A549 (cell line): ENCODE data around the gene PCDHGA7. TPM values are rescaled to one million over a fixed set of nuclear protein-coding genes. Genes with fewer than 3 reads are reported as not detected.
"Not testable (repeated sequence)": the region's sequence is repeated elsewhere in the genome, so short reads cannot be mapped to it uniquely, and the experiment has no call there.

Experiments
- ATAC-seq, 2 experiments: fragments of 200-7000 bp in 1 of 2; fragments of >200 bp in 1 of 2; cut with Nextera tagmentation in 1 of 2; cut with Tn5 transposase in 1 of 2; 3 replicates each; pipeline versions ENCODE4 v1.8.0 to v1.9.1; 2018 to 2020; ENCODE audit warnings: mild to moderate bottlenecking in 1 of 2, moderate library complexity in 1 of 2
- CTCF ChIA-PET: fragments of 300-600 bp; sonication (Branson Sonifier 250); formaldehyde crosslinking; extraction: SDS; loops from one replicate; lab custom pipeline; 2021; ENCODE audit warnings: antibody characterized with exemption, inconsistent platforms; lab: Yijun Ruan, JAX
- POLR2A ChIA-PET: fragments of 350-600 bp; formaldehyde crosslinking; extraction: SDS; loops from one replicate; lab custom pipeline; 2021; ENCODE audit warnings: antibody characterized with exemption, inconsistent platforms; lab: Yijun Ruan, JAX
- DNase-seq, 2 experiments: peaks; one replicate each; pipeline versions ENCODE4 v3.0.0 to v3.0.0-alpha.2; 2011 to 2016; ENCODE audit warnings: low read depth in 1 of 2, low spot score in 1 of 2
- FAIRE-seq: peaks from 2 replicates; lab custom pipeline; 2011; peaks lifted over from hg19 to GRCh38; lab: Jason Lieb, UNC
- H3K27ac ChIP-seq, 2 experiments: fragments of >200 bp; sonication (Bioruptor Twin); formaldehyde crosslinking; 3 replicates each; pipeline ENCODE4 v1.5.1; 2016 to 2017
- H3K4me1 ChIP-seq: fragments of >200 bp; sonication (Bioruptor Twin); formaldehyde crosslinking; 3 replicates; pipeline ENCODE4 v1.6.1; 2016
- H3K4me2 ChIP-seq: fragments of >200 bp; sonication (Bioruptor Twin); formaldehyde crosslinking; 3 replicates; pipeline ENCODE4 v1.6.1; 2016
- H3K4me3 ChIP-seq: fragments of >200 bp; sonication (Bioruptor Twin); formaldehyde crosslinking; 3 replicates; pipeline ENCODE4 v1.5.1; 2016
- H3K9me3 ChIP-seq: fragments of >200 bp; sonication (Bioruptor Twin); formaldehyde crosslinking; 3 replicates; pipeline ENCODE4 v1.6.1; 2016
- BHLHE40 ChIP-seq: IDR thresholded peaks from 2 replicates; pipeline ENCODE4 v1.6.1; 2012; ENCODE audit warnings: low read depth, low read length, inconsistent platforms
- CBX2 ChIP-seq: fragments of 200-600 bp; sonication (generic); IDR thresholded peaks from 2 replicates; pipeline ENCODE4 v1.6.1; 2016; ENCODE audit warnings: low read depth, mild to moderate bottlenecking, borderline replicate concordance
- CBX8 ChIP-seq: fragments of 200-600 bp; sonication (generic); IDR thresholded peaks from 2 replicates; pipeline ENCODE4 v1.6.1; 2016
- CEBPB ChIP-seq, 2 experiments: fragments of >200 bp in 1 of 2; sonication (Bioruptor Twin) in 1 of 2; formaldehyde crosslinking in 1 of 2; IDR thresholded peaks; 2 replicates each; pipeline ENCODE4 v1.6.1; 2012 to 2016
- FOSB ChIP-seq: fragments of 250-450 bp; sonication (Bioruptor Pico); IDR thresholded peaks from 2 replicates; pipeline ENCODE4 v1.5.0; 2020; ENCODE audit warnings: mild to moderate bottlenecking, moderate library complexity
- GATA3 ChIP-seq: IDR thresholded peaks from 2 replicates; pipeline ENCODE4 v1.6.1; 2012; ENCODE audit warnings: borderline replicate concordance
- HEYL ChIP-seq: fragments of 250-450 bp; sonication (Bioruptor Pico); IDR thresholded peaks from 2 replicates; pipeline ENCODE4 v1.8.0; 2021; ENCODE audit warnings: mild to moderate bottlenecking, moderate library complexity
- HMGXB4 ChIP-seq: fragments of 250-450 bp; sonication (Bioruptor Pico); IDR thresholded peaks from 2 replicates; pipeline ENCODE4 v1.5.0; 2021; ENCODE audit warnings: mild to moderate bottlenecking, moderate library complexity, borderline replicate concordance
- JUNB ChIP-seq: fragments of >200 bp; sonication (Bioruptor Twin); formaldehyde crosslinking; IDR thresholded peaks from 2 replicates; pipeline ENCODE4 v1.6.1; 2016
- KDM5A ChIP-seq: fragments of 200-600 bp; sonication (generic); IDR thresholded peaks from 2 replicates; pipeline ENCODE4 v1.6.1; 2016; ENCODE audit warnings: antibody characterized with exemption, mild to moderate bottlenecking
- MAFK ChIP-seq: fragments of 450-650 bp; IDR thresholded peaks from 2 replicates; pipeline ENCODE4 v1.6.1; 2014; ENCODE audit not compliant: partially characterized antibody
- MAX ChIP-seq: IDR thresholded peaks from 2 replicates; pipeline ENCODE4 v1.6.1; 2012
- MAZ ChIP-seq: fragments of 150-350 bp; IDR thresholded peaks from 2 replicates; pipeline ENCODE4 v1.6.1; 2014; ENCODE audit warnings: antibody characterized with exemption, low read depth, low read length, borderline replicate concordance
- NFE2L2 ChIP-seq: fragments of 150-350 bp; conservative IDR thresholded peaks from 2 replicates; pipeline ENCODE4 v1.6.1; 2014; ENCODE audit warnings: low read length
- NR3C1 ChIP-seq: fragments of >200 bp; sonication (Bioruptor Twin); formaldehyde crosslinking; IDR thresholded peaks from 3 replicates; pipeline ENCODE4 v1.6.1; 2017
- POLR2A ChIP-seq: IDR thresholded peaks from 2 replicates; pipeline ENCODE4 v1.6.1; 2012; ENCODE audit warnings: mild to moderate bottlenecking, low read length
- RAD21 ChIP-seq, 2 experiments: fragments of >200 bp in 1 of 2; sonication (Bioruptor Twin) in 1 of 2; formaldehyde crosslinking in 1 of 2; IDR thresholded peaks in 1 of 2; conservative IDR thresholded peaks in 1 of 2; 2 replicates in 1 of 2; 3 replicates in 1 of 2; pipeline ENCODE4 v1.6.1; 2012 to 2018; ENCODE audit warnings: inconsistent platforms in 1 of 2
- RARB ChIP-seq: fragments of 250-450 bp; sonication (Bioruptor Pico); IDR thresholded peaks from 2 replicates; pipeline ENCODE4 v1.8.0; 2021; ENCODE audit warnings: mild to moderate bottlenecking, moderate library complexity
- RCOR1 ChIP-seq: fragments of 150-350 bp; IDR thresholded peaks from 2 replicates; pipeline ENCODE4 v1.6.1; 2014; ENCODE audit warnings: antibody characterized with exemption, low read length, low read depth
- RNF2 ChIP-seq: fragments of 200-600 bp; sonication (generic); IDR thresholded peaks from 2 replicates; pipeline ENCODE4 v1.6.1; 2016; ENCODE audit warnings: low read depth, mild to moderate bottlenecking, antibody characterized with exemption, moderate library complexity, borderline replicate concordance
- ZNF302 ChIP-seq: fragments of 250-450 bp; sonication (Bioruptor Pico); IDR thresholded peaks from 2 replicates; pipeline ENCODE4 v1.9.0; 2021; ENCODE audit warnings: inconsistent platforms, mild to moderate bottlenecking, moderate library complexity
- WGBS: methylation state at CpG from one replicate; pipeline ENCODE4 v1.1.6; 2017; ENCODE audit errors: missing lambda C conversion rate; 5-methylcytosine and 5-hydroxymethylcytosine counted together
- polyA plus RNA-seq, 4 experiments: library from polyadenylated mRNA; depleted of rRNA in 3 of 4; stranded (reverse); fragments of >200 nt; fragmentation: RNase III in 1 of 4; extraction: RNeasy Plus Mini Kit Qiagen cat#74134 plus additional on column Dnase treatment in 1 of 4; gene quantifications; 2 replicates in 3 of 4; 3 replicates in 1 of 4; pipeline ENCODE4 v1.2.3, GENCODE V29; 2011 to 2017
- TF ChIP-seq, protein P1 (sequence below): fragments of 250-450 bp; sonication (Bioruptor Pico); IDR thresholded peaks from 2 replicates; pipeline ENCODE4 v1.5.0; 2020; ENCODE audit warnings: low read depth, mild to moderate bottlenecking, moderate library complexity

The PCDHGA7 gene
- polyA plus RNA-seq, 2 of the 4 experiments (the other 2 are of a cell fraction) = 0.76 to 1.1 TPM

GRCh38 chr5:141412854-141413539 is 30.5 kb downstream of the PCDHGA7 start, which contains the start of gene PCDHGA10:
Gene PCDHGA10, plus strand, starts transcription at chr5:141412987. Its CDS starts 189 bp downstream, at chr5:141413176.
- ChIA-PET POLR2A (no interaction called here), CTCF (interaction anchor here (1.0 to 2.0 kb wide), 5 partner anchors 15 to 145 kb away, joined by 3 to 5 read pairs (median 4); partner anchors contain the start of genes PCDHGB1 and PCDHGB5)
- DNase-seq (no peak), ATAC-seq (no peak), FAIRE-seq (no peak)
- TF ChIP-seq HMGXB4 (CRISPR knock-in tag) = no peak
- peak in 1 of 2 experiments; percentile 13; a peak in 1 of 5 replicates for TF ChIP-seq RAD21 (conservative IDR thresholded peaks at IDR 0.05 in 1 of 2, IDR thresholded peaks at IDR 0.05 in 1 of 2)
- 71% methylated on average over 31 of the region's 31 CpGs for WGBS
- Histone ChIP-seq H3K4me3 (no peak within 1 kb of the TSS), H3K27ac (no peak within 1 kb of the TSS), H3K9me3 (peaks cover 28% of the 10 kb centered on the region), H3K4me1 (no peaks in the 10 kb centered on the region), H3K4me2 (no peak within 1 kb of the TSS)

DNA sequence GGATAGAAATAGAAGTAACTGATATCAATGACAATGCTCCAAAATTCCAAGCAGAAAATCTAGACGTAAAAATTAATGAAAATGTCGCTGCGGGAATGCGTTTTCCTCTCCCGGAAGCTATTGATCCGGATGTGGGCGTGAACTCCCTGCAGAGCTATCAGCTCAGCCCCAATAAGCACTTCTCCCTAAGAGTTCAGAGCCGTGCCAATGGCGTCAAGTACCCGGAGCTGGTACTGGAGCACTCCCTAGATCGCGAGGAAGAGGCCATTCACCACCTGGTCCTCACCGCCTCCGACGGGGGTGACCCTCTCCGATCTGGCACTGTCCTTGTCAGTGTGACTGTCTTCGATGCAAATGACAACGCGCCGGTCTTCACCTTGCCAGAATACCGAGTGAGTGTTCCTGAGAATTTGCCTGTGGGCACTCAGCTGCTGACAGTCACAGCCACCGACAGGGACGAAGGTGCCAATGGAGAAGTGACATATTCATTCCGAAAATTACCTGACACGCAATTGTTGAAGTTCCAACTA is 31.1 kb downstream of the PCDHGA7 start:
- 73% methylated on average over 25 of the region's 25 CpGs for WGBS
- no peak for FAIRE-seq
- Histone ChIP-seq H3K9me3 (peaks cover 33% of the 10 kb centered on the region), H3K4me1 (no peaks in the 10 kb centered on the region), H3K4me2 (no peak overlapping the region), H3K4me3 (no peak overlapping the region), H3K27ac (no peak overlapping the region)
- ChIA-PET POLR2A (no interaction called here), CTCF (interaction anchor here (0.8 to 2.0 kb wide), 6 partner anchors 16 to 592 kb away, joined by 3 to 5 read pairs (median 4); partner anchors contain the start of genes PCDHA5, PCDHGB1 and PCDHGB5)
- ATAC-seq = no peak
- no peak for DNase-seq
- TF ChIP-seq NR3C1 (no peak), JUNB (no peak), FOSB (CRISPR knock-in tag) (no peak), CBX8 (no peak), NFE2L2 (no peak), RARB (no peak), CBX2 (no peak), BHLHE40 (no peak), MAX (no peak), RCOR1 (no peak), POLR2A (no peak), MAFK (no peak), KDM5A (no peak), ZNF302 (CRISPR knock-in tag) (no peak), MAZ (no peak), GATA3 (no peak), CEBPB (IDR thresholded peaks at IDR 0.05) (no peak), RNF2 (no peak), HEYL (CRISPR knock-in tag) (no peak)
- TF ChIP-seq, protein P1, sequence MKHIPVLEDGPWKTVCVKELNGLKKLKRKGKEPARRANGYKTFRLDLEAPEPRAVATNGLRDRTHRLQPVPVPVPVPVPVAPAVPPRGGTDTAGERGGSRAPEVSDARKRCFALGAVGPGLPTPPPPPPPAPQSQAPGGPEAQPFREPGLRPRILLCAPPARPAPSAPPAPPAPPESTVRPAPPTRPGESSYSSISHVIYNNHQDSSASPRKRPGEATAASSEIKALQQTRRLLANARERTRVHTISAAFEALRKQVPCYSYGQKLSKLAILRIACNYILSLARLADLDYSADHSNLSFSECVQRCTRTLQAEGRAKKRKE (CRISPR knock-in tag) = no peak

DNA sequence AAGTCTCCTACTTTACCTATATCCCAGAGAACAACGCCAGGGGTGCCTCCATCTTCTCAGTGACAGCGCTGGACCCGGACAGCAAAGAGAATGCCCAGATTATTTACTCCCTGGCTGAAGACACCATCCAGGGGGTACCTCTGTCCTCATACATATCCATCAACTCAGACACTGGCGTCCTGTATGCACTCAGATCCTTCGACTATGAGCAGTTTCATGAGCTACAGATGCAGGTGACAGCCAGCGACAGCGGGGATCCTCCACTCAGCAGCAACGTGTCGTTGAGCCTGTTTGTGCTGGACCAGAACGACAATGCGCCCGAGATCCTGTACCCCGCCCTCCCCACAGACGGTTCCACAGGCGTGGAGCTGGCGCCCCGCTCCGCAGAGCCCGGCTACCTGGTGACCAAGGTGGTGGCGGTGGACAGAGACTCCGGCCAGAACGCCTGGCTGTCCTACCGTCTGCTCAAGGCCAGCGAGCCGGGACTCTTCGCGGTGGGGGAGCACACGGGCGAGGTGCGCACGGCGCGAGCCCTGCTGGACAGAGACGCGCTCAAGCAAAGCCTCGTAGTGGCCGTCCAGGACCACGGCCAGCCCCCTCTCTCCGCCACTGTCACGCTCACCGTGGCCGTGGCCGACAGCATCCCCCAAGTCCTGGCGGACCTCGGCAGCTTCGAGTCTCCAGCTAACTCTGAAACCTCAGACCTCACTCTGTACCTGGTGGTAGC is 32.2 kb downstream of the PCDHGA7 start:
- CTCF ChIA-PET = interaction anchor here (0.8 kb wide), 2 partner anchors 108 to 593 kb away, joined by 3 read pairs; partner anchors contain the start of gene PCDHA5
- H3K4me3 ChIP-seq, H3K27ac ChIP-seq, DNase-seq, FAIRE-seq, POLR2A ChIA-PET, H3K4me1 ChIP-seq, ATAC-seq, H3K4me2 ChIP-seq: not testable (repeated sequence)
- WGBS = 75% methylated on average over 27 of the region's 46 CpGs
- peaks cover 38% of the 10 kb centered on the region for H3K9me3 ChIP-seq

- H3K4me1 ChIP-seq, H3K4me2 ChIP-seq, POLR2A ChIA-PET, ATAC-seq, CTCF ChIA-PET, FAIRE-seq, DNase-seq, H3K27ac ChIP-seq, H3K4me3 ChIP-seq: not testable (repeated sequence)
- peaks cover 40% of the 10 kb centered on the region for H3K9me3 ChIP-seq
- WGBS = 72% methylated on average over 21 of the region's 24 CpGs
Observed at GRCh38 chr5:141415275-141415618, 32.7 kb downstream of the PCDHGA7 start.
